Breast epithelium (tissue), 4 donors: ENCODE data around the gene PIAS1. TPM values are rescaled to one million over a fixed set of nuclear protein-coding genes. Genes with fewer than 3 reads are reported as not detected.
"Not testable (repeated sequence)": the region's sequence is repeated elsewhere in the genome, so short reads cannot be mapped to it uniquely, and the experiment has no call there.

Experiments
- DNase-seq, 2 donors: peaks; one replicate each; pipeline ENCODE4 v3.0.0-alpha.2; 2019; ENCODE audit warnings: low spot score in 2 of 2
- H3K27ac ChIP-seq, 2 donors: fragments of 200-600 bp; sonication (generic) in 1 of 2; one replicate each; pipeline ENCODE4 v1.5.1; 2016 to 2019; ENCODE audit warnings: mild to moderate bottlenecking in 1 of 2
- H3K27me3 ChIP-seq, 2 donors: fragments of 200-600 bp; sonication (generic) in 1 of 2; one replicate each; pipeline versions ENCODE4 v1.5.1 to v1.6.0; 2017 to 2019; ENCODE audit warnings: control low read depth in 1 of 2, mild to moderate bottlenecking in 1 of 2
- H3K36me3 ChIP-seq: fragments of 200-600 bp; one replicate; pipeline ENCODE4 v1.5.1; 2019
- H3K4me1 ChIP-seq, 2 donors: fragments of 200-600 bp; sonication (generic); one replicate each; pipeline ENCODE4 v1.5.1; 2016 to 2019; ENCODE audit warnings: control low read depth in 1 of 2
- H3K4me3 ChIP-seq, 3 donors: fragments of 200-600 bp; sonication (generic); 1 replicate in 2 of 3; 2 replicates in 1 of 3; pipeline ENCODE4 v1.5.1; 2016 to 2019; ENCODE audit warnings: mild to moderate bottlenecking in 3 of 3, moderate library complexity in 2 of 3
- H3K9me3 ChIP-seq, 2 donors: fragments of 200-600 bp; sonication (generic) in 1 of 2; one replicate each; pipeline ENCODE4 v1.5.1; 2016 to 2019; ENCODE audit warnings: control low read depth in 1 of 2
- CTCF ChIP-seq, 3 donors: fragments of 450-650 bp; IDR thresholded peaks; one replicate each; pipeline ENCODE4 v1.5.1; 2016 to 2017; ENCODE audit warnings: antibody characterized with exemption in 3 of 3, mild to moderate bottlenecking in 3 of 3, moderate library complexity in 3 of 3
- POLR2A ChIP-seq: fragments of 450-650 bp; IDR thresholded peaks from one replicate; pipeline ENCODE4 v1.6.1; 2016; ENCODE audit warnings: antibody characterized with exemption, mild to moderate bottlenecking, moderate library complexity
- POLR2AphosphoS5 ChIP-seq, 3 donors: sonication (generic); formaldehyde crosslinking; IDR thresholded peaks; one replicate each; pipeline ENCODE4 v1.6.1; 2017; ENCODE audit warnings: antibody characterized with exemption in 3 of 3
- intact Hi-C: fragments of 100-400 bp; cut with DNase I; formaldehyde crosslinking; loops from one replicate; pipeline ENCODE4 v1.15.1; 2023; ENCODE audit warnings: low total_unique reads
- total RNA-seq, 3 donors: library from RNA; depleted of rRNA; stranded (reverse); fragments of >200 nt; gene quantifications; one replicate each; pipeline ENCODE4 v1.1.0, GENCODE V29; 2016

Gene PIAS1
- total RNA-seq, result 10 to 100 TPM; 43.9 to 77.4 (median 57.1) TPM

- H3K9me3 ChIP-seq, result no peaks in the 10 kb centered on the region
- no peaks in the 10 kb centered on the region for H3K27me3 ChIP-seq
- H3K27ac ChIP-seq, result peak within 1 kb of the TSS; percentile 94 to 96
- H3K36me3 ChIP-seq, result no peaks in the 10 kb centered on the region
- H3K4me1 ChIP-seq, result no peaks in the 10 kb centered on the region
- intact Hi-C loops, result no loop called here
- peak within 1 kb of the TSS; percentile 95 to 100 (median 99) for H3K4me3 ChIP-seq
- peak; percentile 93 for DNase-seq
- TF ChIP-seq CTCF (IDR thresholded peaks at IDR 0.05) (peak in 1 of 3 donors; percentile 14), POLR2A (peak; percentile 92), POLR2AphosphoS5 (IDR thresholded peaks at IDR 0.05) (peak; percentile 48 to 95 (median 88))
Observed at GRCh38 chr15:68053701-68054627, at the start of gene PIAS1. PIAS1 (plus strand) TSS chr15:68054315; CDS start chr15:68054327, 12 bp downstream.

DNA sequence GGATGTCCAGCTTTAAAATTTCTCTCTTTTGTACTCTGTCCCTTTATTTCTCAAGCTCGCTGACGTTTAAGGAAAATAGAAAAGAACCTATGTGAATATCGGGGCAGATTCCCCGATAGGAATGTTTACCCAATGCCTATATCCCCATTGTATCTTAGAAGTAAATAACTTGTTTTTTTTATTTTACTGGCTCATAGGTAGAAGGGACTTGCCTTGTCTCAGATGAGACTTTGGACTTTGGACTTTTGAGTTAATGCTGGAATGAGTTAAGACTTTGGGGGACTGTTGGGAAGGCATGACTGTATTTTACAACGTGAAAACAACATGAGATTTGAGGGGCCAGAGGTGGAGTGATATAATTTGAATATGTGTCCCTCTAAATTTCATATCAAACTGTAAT lies 46.5 kb upstream of the PIAS1 start:
- H3K27ac ChIP-seq, H3K9me3 ChIP-seq, H3K4me1 ChIP-seq, H3K27me3 ChIP-seq, H3K36me3 ChIP-seq, DNase-seq, H3K4me3 ChIP-seq, intact Hi-C loops: not testable (repeated sequence)

GRCh38 chr15:68010361-68011153 lies 43.6 kb upstream of the PIAS1 start:
- Histone ChIP-seq H3K4me1 (no peaks in the 10 kb centered on the region), H3K27ac (no peak overlapping the region), H3K36me3 (no peaks in the 10 kb centered on the region), H3K4me3 (no peak overlapping the region), H3K27me3 (no peaks in the 10 kb centered on the region), H3K9me3 (peaks cover 0 to 5% of the 10 kb centered on the region in 2 donors)
- no peak for TF ChIP-seq CTCF (IDR thresholded peaks at IDR 0.05)
- TF ChIP-seq POLR2AphosphoS5 (IDR thresholded peaks at IDR 0.05), result no peak
- no peak for TF ChIP-seq POLR2A
- DNase-seq, result no peak
- intact Hi-C loops, result no loop called here

- Histone ChIP-seq H3K4me3 (no peak overlapping the region), H3K4me1 (no peaks in the 10 kb centered on the region), H3K9me3 (no peaks in the 10 kb centered on the region), H3K36me3 (no peaks in the 10 kb centered on the region), H3K27me3 (no peaks in the 10 kb centered on the region), H3K27ac (no peak overlapping the region)
- no peak for DNase-seq
- TF ChIP-seq CTCF (IDR thresholded peaks at IDR 0.05) (no peak), POLR2A (no peak), POLR2AphosphoS5 (IDR thresholded peaks at IDR 0.05) (no peak)
- intact Hi-C loops, result no loop called here
Observed at GRCh38 chr15:68012911-68013310, 41.2 kb upstream of the PIAS1 start.

DNA sequence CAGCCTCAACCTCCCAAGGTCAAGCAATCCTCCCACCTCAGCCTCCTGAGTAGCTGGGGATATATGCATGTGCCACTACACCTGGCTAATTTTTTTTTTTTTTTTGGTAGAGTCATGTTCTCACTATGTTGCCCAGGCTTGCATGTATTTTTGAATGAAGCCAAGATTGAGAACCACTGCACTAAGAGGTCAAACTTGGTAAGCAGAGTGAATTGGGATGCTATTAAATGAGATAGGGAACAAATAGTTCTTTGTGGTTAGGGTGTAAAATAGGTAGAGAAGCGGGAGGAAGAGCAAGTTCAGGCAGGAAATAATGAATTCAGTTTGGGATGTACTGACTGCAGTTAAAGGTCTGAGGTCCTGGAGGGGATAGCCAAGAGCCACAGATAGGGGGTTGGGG lies 39.9 kb upstream of the PIAS1 start:
- intact Hi-C loops, result no loop called here
- H3K36me3 ChIP-seq, result no peaks in the 10 kb centered on the region
- TF ChIP-seq POLR2AphosphoS5 (IDR thresholded peaks at IDR 0.05), result no peak
- TF ChIP-seq CTCF (IDR thresholded peaks at IDR 0.05), result no peak
- TF ChIP-seq POLR2A, result no peak

More for the DNA sequence above, 39.9 kb upstream of the PIAS1 start:
- no peaks in the 10 kb centered on the region for H3K27me3 ChIP-seq
- H3K4me1 ChIP-seq, result no peaks in the 10 kb centered on the region
- no peak for DNase-seq
- no peak overlapping the region for H3K27ac ChIP-seq
- H3K9me3 ChIP-seq, result no peaks in the 10 kb centered on the region
- H3K4me3 ChIP-seq, result no peak overlapping the region
